Activated T-helper 1 cell treated with Interleukin-2 at 50 U/mL for 16 hours (primary cell): ENCODE results near the gene KRTAP26-1.

ENCODE experiments used
- DNase-seq: peaks from one replicate; pipeline ENCODE4 v3.0.0-alpha.2; 2020; ENCODE audit warnings: low read depth

KRTAP26-1 gene

GRCh38 chr21:30271156-30271555, 49.0 kb downstream of the KRTAP26-1 start:
- DNase-seq, result no peak

GRCh38 chr21:30269803-30270530, 50.1 kb downstream of the KRTAP26-1 start:
- DNase-seq, result no peak
